Thyroid gland (tissue), 4 donors: Measurements from ENCODE around the gene VWC2L.

Experiments used
- POLR2A ChIP-seq, 2 donors: fragments of 450-650 bp; IDR thresholded peaks; one replicate each; pipeline ENCODE4 v1.6.1; 2017; ENCODE audit warnings: antibody characterized with exemption in 2 of 2, mild to moderate bottlenecking in 2 of 2, moderate library complexity in 1 of 2
- TF ChIP-seq, protein P1 (sequence below), 6 experiments: fragments of 200-600 bp in 3 of 6; fragments of 450-650 bp in 3 of 6; sonication (generic) in 3 of 6; IDR thresholded peaks; one replicate each; pipeline ENCODE4 v1.5.1; 2016 to 2019; ENCODE audit warnings: antibody characterized with exemption in 6 of 6, mild to moderate bottlenecking in 2 of 6, inconsistent platforms in 1 of 6, moderate library complexity in 1 of 6

DNA sequence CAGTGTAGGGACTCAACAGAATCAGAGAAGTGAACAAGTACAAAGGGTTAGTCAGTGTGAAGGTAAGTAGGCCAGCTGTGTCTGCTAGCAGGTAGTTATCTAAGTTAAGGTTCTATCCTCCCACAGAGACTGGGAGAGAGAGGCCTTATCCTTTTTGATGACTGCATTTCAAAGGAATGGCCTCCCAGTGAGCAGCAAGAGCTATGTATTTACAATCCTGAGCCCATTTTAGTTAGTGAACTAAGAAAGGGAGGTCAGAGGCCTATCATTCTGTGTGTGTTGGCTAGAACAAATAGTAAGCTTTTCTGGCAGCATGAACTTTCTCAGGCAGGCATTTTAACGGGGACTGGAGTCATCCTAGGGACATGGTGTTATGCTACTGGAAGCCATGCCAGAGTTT, 182.9 kb downstream of the VWC2L start:
- TF ChIP-seq, protein P1, sequence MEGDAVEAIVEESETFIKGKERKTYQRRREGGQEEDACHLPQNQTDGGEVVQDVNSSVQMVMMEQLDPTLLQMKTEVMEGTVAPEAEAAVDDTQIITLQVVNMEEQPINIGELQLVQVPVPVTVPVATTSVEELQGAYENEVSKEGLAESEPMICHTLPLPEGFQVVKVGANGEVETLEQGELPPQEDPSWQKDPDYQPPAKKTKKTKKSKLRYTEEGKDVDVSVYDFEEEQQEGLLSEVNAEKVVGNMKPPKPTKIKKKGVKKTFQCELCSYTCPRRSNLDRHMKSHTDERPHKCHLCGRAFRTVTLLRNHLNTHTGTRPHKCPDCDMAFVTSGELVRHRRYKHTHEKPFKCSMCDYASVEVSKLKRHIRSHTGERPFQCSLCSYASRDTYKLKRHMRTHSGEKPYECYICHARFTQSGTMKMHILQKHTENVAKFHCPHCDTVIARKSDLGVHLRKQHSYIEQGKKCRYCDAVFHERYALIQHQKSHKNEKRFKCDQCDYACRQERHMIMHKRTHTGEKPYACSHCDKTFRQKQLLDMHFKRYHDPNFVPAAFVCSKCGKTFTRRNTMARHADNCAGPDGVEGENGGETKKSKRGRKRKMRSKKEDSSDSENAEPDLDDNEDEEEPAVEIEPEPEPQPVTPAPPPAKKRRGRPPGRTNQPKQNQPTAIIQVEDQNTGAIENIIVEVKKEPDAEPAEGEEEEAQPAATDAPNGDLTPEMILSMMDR (IDR thresholded peaks at IDR 0.05) = no peak
- no peak for TF ChIP-seq POLR2A (IDR thresholded peaks at IDR 0.05)
